NAMALWA (cell line): ENCODE results near the gene USP20.
"Not testable (repeated sequence)": the region's sequence is repeated elsewhere in the genome, so short reads cannot be mapped to it uniquely, and the experiment has no call there.

ENCODE experiments used
- DNase-seq: peaks from one replicate; pipeline ENCODE4 v3.0.0-alpha.2; 2015; ENCODE audit warnings: low spot score

The USP20 gene

DNA sequence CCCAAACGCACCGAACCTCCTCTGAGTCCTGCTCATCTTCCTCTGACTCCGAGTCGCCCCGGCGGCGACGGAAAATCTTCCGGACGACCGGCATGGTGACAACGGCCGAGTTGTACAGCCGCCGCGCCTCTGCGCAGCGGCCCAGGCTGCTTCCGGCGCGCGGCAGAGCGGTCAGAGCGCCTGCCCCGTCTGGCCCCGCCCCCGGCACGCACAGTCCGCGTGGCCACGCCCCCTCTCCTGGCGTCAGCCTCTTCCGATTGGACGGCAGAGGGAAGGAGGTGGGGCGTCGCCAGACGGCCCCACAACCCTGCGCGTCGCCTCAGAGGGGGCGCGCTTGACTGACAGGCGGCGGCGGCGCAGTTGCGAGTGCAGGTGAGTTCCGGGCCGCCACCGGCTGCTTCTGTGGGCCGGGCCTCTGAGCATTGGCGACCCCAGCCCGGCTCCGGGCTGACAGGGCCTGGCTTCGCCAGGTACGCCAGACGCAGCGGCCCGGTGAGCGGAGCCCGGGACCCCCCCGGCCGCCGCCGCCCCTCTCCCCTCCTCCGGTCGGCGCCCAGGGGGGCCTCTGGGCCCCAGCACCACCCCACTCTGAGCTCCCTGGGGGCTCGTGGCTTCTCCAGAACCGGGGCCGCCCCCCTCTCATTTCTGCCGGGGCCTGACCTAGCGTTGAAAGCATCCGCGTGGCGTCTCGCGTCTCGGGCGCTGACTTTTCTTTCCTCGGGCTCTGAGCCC lies at the start of gene USP20, which contains the start of gene C9orf78:
TSS of gene USP20 (plus strand) at position 331 of the 732 bp plus-strand sequence. CDS start 17,098 bp downstream, outside the sequence.
TSS of gene C9orf78 (minus strand) at position 148 of the 732 bp plus-strand sequence. CDS start at position 94, 54 bp downstream.
- DNase-seq: peak; percentile 98

DNA sequence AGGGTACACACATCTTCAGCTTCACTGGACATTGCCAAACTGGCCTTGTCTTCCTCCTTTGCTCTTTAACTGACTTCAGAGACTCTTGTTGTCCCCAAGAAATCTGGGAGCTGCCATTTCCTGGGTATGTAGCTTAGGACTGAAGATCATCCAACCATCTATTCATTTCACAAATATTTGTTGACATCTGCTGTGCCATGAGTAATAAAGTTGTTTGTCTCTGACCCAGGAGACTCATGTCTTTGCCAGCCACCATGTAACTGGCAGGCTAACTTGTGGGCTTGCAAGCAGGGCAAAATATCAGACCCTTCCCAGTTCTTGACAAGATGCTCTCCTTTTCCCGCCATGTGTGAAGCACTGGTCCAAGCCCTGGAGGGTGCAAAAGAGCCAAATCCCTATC lies 49.4 kb upstream of the USP20 start:
- DNase-seq: no peak

DNA sequence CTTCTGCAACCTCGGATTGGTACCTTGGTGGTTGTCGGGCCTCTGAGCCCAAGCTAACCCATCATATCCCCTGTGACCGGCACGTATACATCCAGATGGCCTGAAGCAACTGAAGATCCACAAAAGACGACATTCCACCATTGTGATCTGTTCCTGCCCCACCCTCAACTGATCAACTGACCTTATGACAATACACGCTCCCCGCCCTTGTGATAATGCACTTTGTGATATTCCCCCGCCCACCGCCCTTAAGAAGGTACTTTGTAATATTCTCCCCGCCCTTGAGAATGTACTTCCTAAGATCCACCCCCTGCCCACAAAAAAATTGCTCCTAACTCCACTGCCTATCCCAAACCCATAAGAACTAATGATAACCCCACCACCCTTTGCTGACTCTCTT lies 48.8 kb upstream of the USP20 start:
- DNase-seq: no peak

DNA sequence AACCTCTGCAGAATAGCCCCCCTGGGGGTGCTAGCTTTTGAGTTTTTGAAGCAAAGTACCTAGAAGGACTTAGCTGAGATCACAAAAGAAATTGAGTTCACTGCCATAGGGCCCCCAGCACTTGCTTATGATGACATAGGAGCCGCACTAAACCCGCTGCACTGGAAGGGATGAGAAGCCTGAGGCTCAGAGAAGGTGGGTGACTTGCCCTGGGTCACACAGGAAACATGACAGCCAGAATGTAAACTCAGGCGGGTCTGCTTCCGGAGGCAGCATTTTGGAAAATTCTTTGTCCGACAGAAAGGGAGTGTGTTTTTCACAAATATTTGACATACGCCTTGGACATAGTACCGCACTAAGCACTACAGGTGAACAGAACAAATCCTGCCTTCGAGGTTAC lies 40.7 kb upstream of the USP20 start:
- no peak for DNase-seq

DNA sequence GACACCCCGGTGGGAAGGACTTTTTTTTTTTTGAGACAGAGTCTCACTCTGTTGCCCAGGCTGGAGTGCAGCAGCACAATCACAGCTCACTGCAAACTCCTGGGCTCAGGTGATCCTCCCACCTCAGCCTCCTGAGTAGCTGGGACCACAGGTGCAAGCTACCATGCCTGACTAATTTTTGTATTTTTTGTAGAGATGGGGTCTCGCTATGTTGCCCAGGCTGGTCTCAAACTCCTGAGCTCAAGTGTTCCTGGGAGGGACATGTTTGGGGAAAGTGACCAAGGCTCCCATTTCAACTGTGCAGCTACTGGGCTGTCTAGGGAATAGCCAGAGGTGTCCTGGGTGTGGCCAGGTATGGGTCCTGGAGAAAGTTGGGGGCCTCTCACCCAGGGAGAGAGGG lies 39.2 kb upstream of the USP20 start:
- DNase-seq: not testable (repeated sequence)

DNA sequence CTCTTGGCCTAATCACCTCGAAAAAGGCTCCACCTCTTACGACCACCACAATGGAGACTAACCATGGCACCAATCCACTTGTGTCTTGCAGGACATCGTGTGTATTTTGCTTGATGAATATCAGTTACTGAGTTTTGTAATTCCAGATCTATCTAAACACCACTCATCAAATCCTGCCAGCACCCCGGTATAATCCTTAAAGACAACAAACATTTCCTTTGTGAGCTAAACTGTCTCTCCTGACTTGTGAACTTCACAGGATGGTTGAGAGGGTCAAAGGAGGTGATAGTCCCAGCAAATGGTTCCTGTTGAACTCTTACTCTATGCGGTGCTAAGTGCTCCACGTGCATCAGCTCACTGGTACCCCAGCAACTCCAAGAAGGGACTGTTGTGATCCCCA lies 36.3 kb upstream of the USP20 start:
- DNase-seq: no peak

DNA sequence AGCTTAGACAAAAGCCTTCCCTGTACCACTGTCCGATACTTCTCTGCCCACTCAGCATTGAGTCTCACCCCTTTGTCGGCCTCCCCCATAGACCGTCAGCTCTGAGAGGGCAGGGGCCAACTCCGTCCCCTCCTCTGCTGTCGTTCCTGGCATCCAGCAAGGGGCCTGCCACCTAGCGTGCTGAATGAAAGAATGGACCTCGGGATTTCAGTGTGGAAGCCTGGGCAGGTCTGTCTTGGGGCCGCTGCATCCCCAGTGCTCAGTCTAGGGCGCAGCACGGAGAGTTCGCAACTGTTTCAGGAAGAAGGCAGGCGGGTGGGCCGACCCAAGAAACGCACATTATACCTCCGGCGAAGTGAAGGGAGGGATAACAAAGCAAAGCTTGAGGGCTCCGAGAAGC lies 33.8 kb upstream of the USP20 start:
- DNase-seq: no peak

DNA sequence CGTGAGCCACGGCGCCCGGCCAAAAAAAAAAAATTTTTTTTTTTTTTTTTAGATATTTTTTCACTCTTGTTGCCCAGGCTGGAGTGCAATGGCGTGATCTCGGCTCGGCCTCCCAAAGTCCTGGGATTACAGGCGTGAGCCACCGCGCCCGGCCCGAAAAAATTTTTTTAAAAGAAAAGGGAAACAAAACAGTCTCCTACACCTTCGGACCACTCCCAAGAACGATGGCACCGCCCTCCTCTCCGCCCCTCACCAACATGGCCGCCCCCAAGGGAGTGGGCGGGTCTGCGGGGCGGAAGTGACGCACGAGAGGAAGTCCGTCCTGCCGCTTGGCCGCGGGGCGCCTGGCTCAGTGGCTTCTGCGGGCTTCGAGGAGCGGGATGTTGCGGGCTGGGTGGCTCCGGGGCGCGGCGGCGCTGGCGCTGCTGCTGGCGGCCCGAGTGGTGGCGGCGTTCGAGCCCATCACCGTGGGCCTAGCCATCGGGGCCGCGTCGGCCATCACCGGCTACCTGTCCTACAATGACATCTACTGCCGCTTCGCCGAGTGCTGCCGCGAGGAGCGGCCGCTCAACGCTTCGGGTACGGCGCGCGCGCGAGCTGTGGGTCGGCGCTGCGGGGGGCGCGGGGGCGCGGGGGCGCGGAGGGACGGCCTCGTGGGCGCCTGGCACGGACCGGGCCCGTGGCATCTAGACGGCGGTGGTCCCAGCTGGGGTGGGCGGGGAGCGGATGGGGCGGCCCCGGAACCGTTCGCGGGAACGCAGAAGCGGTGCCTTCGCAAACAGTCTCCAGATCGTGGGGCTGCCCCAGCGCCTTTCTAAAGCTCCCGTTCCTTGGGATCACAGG lies 32.2 kb upstream of the USP20 start, which contains the start of gene TOR1B:
TSS of gene TOR1B (plus strand) at position 352 of the 843 bp plus-strand sequence. CDS start at position 381, 29 bp downstream.
- peak; percentile 96 for DNase-seq

DNA sequence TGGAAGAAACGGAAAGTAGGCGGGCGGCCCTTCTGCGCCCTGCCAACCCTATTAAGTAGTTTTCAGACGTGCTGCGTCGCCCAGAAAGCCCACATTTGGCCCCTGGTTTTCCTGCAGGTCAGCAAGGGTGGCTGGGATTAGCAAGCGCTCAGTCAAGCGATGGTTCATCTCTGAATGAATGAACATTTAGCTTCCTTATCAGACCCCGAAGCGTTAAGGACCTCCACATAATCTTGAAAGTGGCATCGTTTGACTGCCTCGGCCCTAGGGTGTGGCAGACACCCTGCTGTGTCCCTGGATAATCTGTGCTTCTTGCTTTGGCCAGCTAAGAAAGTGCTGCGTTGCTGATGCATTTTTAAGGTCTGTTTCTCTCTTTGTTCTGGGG lies 31.6 kb upstream of the USP20 start:
- DNase-seq: peak; percentile 47

DNA sequence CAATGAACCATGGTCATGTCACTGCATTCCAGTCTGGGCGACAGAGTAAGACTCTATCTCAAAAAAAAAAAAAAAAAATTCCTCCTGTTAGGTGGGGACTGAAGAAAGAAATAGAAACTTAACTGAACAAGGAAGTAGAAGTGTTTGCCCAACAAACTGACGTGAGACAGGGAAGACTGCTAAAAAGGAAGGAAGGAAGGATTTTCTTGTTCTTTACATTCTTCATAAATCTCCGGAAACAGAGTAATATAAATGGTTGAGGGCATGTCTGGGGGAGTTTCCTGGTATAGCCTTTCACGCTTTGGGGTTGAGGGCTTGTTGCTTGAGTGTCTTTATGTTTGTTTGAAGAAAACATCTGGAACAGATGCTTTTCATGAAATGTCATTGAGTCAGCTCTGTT lies 29.2 kb upstream of the USP20 start:
- no peak for DNase-seq

DNA sequence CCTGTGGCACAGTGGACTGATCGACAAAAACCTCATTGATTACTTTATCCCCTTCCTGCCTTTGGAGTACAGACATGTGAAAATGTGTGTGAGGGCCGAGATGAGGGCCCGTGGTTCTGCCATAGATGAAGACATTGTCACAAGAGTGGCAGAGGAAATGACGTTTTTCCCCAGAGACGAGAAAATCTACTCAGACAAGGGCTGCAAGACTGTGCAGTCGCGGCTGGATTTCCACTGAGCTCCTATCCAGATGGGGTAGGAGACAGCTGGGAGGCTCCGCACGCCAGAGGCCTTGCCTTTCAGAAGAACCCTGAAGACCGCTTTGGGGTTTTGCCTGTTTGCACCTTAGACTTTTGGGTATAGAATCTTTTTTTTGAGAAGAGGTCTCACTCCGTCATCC lies 25.9 kb upstream of the USP20 start:
- DNase-seq: no peak

DNA sequence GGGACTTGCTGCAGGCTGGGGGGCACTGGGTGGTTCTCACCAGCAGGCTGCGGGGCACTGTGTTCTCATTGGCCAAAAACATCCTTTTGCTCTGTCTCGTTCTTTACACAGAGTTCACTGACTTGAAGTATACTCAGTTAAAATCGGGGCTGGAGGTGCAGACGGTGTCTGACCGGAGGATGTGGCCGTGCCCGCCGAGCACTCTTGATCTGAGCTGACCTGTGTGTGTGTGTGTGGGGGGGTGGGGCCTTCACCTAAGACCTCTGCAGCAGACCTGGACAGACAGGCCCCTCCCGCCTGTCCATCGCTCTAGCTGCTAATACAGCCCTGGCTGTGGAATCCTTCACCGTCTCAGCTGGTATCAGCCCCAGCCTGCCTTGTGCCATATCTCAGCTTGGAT lies 25.1 kb upstream of the USP20 start:
- DNase-seq: no peak

DNA sequence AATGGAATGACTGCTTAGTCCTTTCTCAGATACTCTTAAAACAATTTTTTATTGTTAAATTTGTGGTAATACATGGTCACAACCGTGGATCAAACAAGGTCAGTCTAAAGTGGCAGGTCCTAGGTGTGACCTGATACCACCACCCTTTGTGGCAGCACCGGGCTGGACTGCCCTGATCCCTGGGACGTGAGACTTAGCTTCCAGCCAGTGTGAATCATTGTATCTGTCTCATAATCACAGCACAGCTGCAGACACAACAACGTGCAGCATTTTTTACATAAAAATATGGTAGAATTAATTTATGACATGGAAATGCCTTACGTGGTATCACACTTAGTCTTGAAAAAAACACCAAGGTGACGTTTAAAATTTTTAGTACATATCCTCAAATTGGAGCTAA lies 24.5 kb upstream of the USP20 start:
- DNase-seq: no peak

DNA sequence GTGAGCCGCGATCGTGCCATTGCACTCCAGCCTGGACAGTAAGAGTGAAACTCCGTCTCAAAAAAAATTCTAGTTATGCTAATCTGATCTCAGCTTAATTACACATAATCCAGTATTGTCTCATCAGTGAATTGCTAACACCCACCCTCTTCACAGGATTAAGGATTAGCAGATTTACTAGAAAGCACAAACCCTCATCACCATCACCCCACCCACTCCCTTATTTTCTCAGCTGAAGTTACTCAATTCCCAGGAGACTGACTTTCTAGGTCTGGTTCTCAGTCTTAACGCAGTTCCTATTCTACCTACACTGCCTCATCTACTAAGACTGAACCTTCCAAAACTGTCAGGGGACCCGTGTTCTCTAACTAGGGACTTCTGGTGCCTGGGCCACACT lies 23.3 kb upstream of the USP20 start:
- no peak for DNase-seq

DNA sequence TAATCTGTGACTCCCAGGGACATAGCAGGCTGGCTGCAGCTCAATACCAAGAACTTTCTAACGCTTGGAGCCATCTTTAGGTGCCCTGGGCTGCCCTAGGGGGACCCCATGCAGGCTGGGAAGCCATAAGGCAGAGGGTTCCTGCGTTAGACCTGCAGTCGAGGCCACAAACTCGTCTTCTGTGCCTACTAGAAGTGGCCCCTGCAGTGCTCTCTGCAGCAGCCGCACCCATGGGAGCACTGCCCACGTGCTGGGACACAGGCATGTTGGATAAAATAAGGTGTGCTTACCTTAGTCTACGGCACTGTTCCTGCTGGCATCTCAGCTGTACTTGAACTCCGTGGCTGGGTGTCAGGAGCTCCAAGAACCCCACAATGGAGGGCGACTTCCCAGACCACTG lies 22.9 kb upstream of the USP20 start:
- no peak for DNase-seq

DNA sequence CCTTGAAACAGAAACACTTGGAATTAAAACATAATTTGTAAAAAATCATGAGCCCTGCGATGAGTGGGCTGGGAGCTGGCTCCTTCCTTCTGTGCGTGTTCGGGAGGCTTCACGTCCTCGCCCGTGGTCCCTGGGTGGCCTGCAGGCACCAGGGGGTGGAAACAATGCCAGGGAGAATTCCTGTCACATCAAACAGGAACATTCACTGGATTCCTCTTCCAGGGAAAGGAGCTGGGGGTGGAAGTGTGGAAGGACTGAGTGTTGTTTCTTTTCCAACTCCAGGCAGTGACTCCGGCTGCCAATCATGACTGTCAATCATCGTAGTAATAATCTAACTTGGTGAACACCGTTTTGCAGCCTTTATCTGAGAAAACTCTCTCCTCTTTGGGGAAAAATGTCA lies 21.6 kb upstream of the USP20 start:
- no peak for DNase-seq

DNA sequence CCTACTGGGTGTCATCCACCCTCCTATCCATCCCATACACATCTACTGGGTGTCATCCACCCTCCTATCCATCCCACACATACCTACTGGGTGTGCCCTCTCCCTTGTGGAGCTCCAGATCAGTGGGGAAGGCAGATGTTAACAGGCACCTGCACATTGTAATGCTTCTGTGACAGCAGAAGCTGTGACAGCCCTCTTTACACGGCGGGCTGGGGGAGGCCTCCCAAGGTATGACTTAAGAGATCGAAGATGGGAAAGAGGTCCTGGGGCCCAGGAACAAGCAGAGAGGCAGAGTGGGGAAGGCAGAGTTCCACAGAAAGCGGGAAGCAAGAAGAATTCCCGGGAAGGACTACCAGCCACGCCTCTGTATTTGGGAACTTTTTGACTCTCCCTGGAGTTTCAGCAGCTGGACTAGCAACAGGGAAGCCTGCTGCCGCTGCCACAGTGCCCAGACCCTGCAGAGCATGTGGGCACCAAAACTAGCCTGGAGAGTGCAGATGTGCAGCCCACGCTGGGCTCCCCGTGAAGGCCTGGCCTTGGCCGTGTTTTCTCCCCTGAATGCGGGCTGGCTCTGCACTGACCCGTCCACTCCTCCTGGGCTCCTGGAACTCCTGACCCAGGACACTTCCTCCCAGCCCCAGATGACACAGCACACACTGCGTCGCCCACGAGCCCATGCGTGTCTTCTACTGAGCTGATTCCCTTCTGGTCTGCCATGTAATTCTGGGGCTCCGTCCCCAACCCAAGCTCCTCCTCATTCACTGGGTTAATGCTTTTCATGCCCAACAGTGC lies 20.6 kb upstream of the USP20 start:
- DNase-seq: no peak

DNA sequence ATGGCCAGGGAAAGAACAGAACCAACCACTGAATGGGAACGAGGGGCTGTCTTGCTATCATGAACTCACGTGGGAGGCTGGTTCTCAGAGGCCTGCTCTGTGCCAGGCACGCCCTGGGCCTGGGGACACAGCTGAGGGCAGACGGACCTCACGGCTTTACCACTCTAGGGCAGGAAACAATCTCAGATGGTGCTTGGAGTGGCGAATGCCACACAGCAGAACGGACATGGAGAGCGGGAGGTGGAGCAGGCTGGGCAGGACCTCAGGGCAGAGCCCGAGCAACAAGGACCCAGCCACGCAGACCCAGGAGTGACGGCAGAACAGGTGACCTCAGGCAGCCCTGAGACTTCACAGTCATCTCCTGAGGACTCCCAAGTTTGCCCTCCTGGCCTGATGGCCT lies 20.0 kb upstream of the USP20 start:
- no peak for DNase-seq

DNA sequence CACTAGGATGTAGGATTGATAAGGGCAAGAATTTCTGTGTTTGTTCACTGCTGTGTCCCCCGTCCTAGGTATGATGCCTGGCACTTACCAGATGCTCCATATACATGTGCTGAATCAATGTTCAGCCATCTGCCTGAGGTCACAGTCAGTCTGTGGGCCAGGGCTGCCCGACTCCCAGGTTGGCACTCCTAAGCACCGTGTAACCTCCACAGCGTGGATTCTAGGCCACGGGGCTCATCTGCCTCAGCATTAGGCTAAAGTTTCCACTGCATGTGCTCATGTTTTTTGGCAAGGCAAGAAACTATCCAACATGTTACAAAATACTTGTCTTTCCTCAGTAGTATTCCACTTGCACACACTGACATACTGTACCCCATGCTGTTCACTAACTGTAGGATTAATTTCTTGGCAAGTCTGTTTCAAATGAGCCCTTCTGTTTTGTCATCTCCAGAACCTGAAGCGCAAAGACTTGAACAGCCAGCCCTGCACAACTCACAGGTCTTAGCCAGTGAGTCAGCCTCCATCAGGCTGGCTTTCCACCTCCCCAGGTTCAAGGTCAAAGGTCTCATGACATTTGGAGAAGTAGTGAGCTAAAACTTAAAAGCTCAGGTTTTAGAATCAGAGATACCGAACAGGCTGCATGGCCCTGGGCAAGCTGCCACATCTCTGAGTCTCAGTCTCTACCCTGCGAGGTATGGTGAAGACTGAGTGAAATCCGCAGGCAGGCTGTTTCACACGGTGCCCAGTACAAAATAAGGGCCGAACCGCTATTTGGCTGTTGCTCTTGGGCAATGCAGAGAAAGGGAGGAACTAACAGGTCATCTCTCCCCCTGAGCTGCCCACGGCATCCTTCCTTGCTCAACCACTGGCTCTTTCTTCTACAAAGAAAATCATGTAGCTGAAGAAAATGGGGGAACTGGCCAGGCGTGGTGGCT lies 18.5 kb upstream of the USP20 start:
- DNase-seq: no peak

DNA sequence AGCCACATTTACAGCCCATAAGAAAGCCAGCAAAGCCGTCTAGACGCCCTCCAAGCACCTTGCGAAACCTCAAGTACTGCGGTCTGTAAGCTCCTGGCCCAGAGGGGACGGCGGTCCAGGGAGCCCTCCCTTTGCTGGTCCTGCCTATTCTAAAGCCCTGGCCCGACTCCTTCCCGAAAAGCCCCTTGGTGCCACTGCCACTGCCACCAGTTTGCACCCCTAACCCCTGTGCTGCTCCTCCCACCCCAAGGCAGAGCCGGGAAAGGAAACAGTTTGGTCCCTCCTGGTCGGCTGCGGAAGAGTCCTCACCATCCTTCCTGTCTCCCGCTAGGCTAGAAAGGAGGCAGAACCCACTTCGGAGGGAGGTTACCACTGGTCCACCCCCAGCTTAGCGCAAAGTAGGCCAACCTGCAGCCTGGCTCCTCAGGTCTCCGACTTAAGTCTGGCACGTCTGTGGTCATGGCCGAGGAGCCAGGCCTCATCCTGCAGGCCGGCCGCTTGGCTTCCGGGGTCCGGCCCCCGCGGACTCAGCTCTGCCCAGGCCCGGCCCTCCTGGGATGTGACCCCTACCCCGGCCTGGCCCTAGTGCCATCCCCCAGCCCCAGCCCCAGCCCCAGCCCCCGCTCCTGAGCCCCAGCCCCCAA lies 12.2 kb upstream of the USP20 start:
- no peak for DNase-seq

DNA sequence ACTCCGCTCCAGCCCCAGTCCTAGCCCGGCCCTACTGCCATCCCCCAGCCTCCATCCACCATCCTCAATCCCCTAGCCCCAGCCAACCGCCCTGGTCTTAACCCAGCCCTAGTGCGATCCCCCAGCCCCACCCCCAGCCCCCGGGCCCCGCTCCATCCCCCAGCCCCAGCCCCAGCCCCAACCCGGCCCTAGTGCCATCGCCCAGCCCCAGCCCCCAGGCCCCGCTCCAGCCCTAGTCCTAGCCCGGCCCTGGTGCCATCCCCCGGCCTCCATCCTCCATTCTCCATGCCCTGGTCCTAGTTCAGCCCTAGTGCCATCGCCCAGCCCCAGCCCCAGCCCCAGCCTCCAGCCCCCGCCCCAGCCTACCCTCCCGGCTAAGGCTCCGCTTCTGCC lies 11.7 kb upstream of the USP20 start:
- DNase-seq: no peak
